ENCODE data around the gene SSH3. TPM values are rescaled to one million over a fixed set of nuclear protein-coding genes. Genes with fewer than 3 reads are reported as not detected.

SSH3 gene
- total RNA-seq, 4 donors from 2014 or later = 55.9 to 128 (median 99.9) TPM

DNA sequence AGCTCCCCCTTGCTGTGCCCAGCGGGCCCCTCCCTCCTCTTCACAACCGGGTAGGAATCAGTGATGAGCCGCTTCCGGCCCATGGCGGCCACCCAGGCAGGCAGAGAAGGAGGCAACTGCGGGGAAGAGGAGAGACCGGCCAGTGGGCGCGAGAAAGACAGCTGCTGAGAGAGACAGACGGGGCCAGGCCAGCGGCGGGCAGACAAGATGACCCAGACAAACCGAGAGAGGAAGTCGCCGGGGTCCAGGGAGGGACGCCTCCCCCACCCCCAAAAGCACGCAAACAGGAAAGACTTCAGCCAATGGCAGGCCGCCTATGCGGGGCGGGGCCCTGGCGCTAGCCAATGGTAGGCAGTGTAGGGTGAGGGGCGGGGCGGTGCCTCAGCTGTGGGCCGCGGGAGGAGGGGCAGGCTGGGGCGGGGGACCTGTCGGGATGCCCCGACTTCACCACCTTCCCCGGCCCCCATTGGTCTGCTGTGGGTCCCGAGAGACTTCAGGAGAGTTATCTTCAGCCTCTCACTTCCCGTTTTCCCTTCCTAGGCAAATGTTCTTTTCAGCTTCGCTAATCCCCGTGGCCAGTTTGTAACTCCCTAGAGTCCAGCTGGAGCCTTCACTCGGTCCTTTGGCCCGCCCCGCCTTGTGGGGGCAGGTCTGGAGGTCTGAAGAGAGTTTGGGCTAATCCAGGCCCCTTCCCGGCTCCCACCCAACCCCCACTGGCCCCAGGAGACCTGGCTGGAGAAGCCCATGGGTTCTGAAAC, 50.2 kb downstream of the SSH3 start, which contains the start of gene POLD4:
POLD4 (minus strand) TSS at position 230 of the 758 bp plus-strand sequence; CDS start at position 83, 147 bp downstream.
- Histone ChIP-seq H3K36me3 (no peaks in the 10 kb centered on the region), H3K4me3 (peak within 1 kb of the TSS; percentile 64 to 79 (median 76)), H3K27ac (peak within 1 kb of the TSS; percentile 98 to 100 (median 99)), H3K4me1 (peaks cover 9 to 65% (median 56%) of the 10 kb centered on the region in 4 donors), H3K27me3 (no peaks in the 10 kb centered on the region), H3K9me3 (no peaks in the 10 kb centered on the region)
- peak; percentile 99 to 100 (median 99) for DNase-seq
- peak; percentile 88 to 94 for TF ChIP-seq POLR2A (IDR thresholded peaks at IDR 0.05)
- TF ChIP-seq, protein P1, sequence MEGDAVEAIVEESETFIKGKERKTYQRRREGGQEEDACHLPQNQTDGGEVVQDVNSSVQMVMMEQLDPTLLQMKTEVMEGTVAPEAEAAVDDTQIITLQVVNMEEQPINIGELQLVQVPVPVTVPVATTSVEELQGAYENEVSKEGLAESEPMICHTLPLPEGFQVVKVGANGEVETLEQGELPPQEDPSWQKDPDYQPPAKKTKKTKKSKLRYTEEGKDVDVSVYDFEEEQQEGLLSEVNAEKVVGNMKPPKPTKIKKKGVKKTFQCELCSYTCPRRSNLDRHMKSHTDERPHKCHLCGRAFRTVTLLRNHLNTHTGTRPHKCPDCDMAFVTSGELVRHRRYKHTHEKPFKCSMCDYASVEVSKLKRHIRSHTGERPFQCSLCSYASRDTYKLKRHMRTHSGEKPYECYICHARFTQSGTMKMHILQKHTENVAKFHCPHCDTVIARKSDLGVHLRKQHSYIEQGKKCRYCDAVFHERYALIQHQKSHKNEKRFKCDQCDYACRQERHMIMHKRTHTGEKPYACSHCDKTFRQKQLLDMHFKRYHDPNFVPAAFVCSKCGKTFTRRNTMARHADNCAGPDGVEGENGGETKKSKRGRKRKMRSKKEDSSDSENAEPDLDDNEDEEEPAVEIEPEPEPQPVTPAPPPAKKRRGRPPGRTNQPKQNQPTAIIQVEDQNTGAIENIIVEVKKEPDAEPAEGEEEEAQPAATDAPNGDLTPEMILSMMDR (IDR thresholded peaks at IDR 0.05) = peak in 1 of 6 experiments; percentile 16

DNA sequence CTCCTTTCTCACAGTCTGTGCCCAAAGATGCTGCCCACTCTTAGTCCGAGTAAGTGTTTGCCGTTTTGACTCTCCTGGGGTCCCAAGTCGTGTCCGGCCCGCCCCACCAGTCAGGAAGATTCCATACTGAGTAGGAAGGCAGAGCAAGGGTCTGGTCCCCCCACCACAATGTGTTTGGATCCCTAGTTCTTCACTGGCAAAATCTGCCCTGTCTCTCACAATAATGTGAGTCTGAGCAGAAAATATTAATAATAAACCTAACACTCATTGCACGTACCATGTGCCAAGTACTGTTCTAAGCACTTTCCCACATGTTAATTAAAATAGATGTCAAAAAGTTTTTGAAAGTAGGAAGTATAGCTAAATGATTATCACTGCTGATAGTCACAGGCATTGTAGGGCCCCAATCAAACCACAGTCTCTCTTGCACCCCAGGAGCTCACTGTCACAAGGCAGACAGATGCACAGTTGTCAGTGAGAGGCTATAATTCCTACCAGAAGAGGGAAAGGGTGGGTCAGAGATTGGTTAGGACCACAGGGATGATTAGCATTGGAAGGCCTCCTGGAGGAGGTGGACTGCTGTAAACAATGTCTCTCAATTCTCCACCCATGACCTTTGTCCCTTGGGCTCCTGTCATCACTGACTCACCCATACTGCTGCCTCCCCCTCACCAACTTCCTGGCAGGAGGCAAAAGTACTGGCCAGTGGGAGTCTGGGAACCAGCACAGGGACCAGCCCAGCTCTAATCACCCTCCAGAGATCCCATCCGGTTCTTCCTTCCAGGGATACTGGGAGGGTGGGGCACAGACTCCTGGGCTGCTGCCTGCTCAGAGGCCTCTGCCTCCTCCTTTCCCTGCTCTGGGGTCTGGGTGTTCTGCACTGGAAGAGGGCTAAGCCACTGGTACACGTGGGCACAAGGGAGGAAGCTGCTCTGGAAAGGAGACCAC, 51.0 kb downstream of the SSH3 start:
- TF ChIP-seq, protein P1 (IDR thresholded peaks at IDR 0.05) = peak in 3 of 6 experiments; percentile 29 to 36 (median 33)
- peak; percentile 70 to 95 for TF ChIP-seq POLR2A (IDR thresholded peaks at IDR 0.05)
- Histone ChIP-seq H3K27ac (peak overlapping the region; percentile 98 to 100 (median 99)), H3K36me3 (no peaks in the 10 kb centered on the region), H3K9me3 (no peaks in the 10 kb centered on the region), H3K4me1 (peaks cover 9 to 65% (median 56%) of the 10 kb centered on the region in 4 donors), H3K27me3 (no peaks in the 10 kb centered on the region), H3K4me3 (peak overlapping the region; percentile 64 to 79 (median 76))
- DNase-seq = peak in 2 of 3 donors; percentile 86 to 91

DNA sequence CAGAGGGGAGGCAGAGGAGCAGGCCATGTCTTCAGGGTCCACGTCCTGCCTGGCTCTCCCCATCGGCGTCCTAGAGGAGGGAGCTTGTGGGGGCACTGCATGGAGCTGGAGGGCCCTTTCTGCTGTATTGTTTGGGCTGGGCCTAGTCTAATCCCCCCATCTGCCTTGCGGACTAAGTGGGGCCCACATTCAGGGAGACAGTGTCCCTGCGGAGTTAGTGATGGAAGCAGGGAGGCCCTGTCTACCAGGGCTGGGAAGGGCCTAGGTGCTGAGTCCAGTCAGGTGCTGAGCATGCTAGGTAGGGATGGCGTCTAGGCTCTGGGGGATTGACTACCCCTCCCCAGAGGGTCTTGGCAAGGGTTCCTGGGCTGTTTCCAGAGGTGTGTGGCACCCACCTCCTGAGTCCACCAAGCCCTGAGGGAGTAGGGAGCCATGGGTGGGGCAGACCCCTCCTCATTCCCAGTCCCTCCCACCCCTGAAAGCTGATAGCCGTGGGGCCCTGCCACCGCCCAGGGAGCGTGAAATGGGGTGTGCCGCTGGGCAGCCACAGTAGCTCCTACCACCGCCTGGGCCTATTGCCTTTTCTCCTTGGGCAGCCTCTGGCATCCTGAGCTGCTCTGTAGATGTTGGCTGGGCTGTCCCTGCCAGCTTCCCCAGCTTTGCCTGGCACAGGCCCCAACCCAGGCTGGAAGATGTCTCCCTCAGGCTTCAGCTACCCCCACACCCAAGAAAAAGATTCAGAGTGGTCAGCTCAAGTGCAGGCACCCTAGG, 51.9 kb downstream of the SSH3 start:
- no peak for TF ChIP-seq POLR2A (IDR thresholded peaks at IDR 0.05)
- TF ChIP-seq, protein P1 (IDR thresholded peaks at IDR 0.05) = no peak
- Histone ChIP-seq H3K36me3 (no peaks in the 10 kb centered on the region), H3K27me3 (no peaks in the 10 kb centered on the region), H3K4me1 (peaks cover 9 to 59% (median 56%) of the 10 kb centered on the region in 4 donors), H3K4me3 (peak overlapping the region in 2 of 4 donors; percentile 33 to 39), H3K9me3 (no peaks in the 10 kb centered on the region), H3K27ac (peak overlapping the region; percentile 98 to 100 (median 99))
- DNase-seq = no peak

DNA sequence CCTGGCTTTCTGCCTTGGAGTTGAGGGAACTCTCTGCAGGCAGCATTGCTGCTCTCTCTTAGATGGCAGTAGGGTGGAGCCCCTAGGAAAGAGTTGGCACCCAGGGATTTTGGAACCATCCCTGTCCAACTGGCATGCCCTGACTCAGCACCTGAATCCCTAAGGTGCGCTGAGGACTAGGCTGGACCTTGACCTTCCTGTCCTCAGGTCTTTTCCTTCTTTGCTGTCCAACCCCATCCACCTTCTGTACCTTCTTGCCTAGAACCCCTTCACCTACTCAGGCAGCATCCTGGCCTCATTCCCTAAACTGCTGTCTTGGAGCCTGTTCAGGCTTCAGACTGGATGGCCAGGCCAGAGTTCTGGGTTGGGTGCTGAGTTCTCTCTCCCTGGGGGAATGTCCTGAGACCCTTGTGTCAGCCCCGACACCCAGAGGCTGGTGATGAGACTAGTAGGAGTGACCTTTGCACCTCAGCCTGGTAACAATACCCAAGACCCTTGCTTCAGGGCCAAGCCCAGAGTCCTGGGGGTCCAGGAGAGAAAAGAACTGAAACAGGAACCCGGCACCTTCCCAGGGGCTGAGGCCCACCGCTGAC, 52.6 kb downstream of the SSH3 start:
- peak in 1 of 3 donors; percentile 74 for DNase-seq
- Histone ChIP-seq H3K4me3 (peak overlapping the region in 2 of 4 donors; percentile 33 to 39), H3K4me1 (peaks cover 9 to 55% (median 52%) of the 10 kb centered on the region in 4 donors), H3K36me3 (no peaks in the 10 kb centered on the region), H3K9me3 (no peaks in the 10 kb centered on the region), H3K27ac (peak overlapping the region; percentile 98 to 100 (median 99)), H3K27me3 (no peaks in the 10 kb centered on the region)
- no peak for TF ChIP-seq POLR2A (IDR thresholded peaks at IDR 0.05)
- TF ChIP-seq, protein P1 (IDR thresholded peaks at IDR 0.05) = no peak
